Ovary (tissue), 3 donors: ENCODE measurements around the gene DLG1.

Source experiments
- POLR2A ChIP-seq: fragments of 450-650 bp; IDR thresholded peaks from one replicate; pipeline ENCODE4 v1.6.1; 2017; ENCODE audit warnings: antibody characterized with exemption, mild to moderate bottlenecking, moderate library complexity
- TF ChIP-seq, protein P1 (sequence below), 3 donors: fragments of 450-650 bp in 2 of 3; fragments of 200-600 bp in 1 of 3; IDR thresholded peaks; one replicate each; pipeline versions ENCODE4 v1.5.1 to v1.8.0; 2016 to 2022; ENCODE audit warnings: antibody characterized with exemption in 3 of 3, mild to moderate bottlenecking in 1 of 3
- donor health status: DM: no; HTN: no; CAD: no.

DNA sequence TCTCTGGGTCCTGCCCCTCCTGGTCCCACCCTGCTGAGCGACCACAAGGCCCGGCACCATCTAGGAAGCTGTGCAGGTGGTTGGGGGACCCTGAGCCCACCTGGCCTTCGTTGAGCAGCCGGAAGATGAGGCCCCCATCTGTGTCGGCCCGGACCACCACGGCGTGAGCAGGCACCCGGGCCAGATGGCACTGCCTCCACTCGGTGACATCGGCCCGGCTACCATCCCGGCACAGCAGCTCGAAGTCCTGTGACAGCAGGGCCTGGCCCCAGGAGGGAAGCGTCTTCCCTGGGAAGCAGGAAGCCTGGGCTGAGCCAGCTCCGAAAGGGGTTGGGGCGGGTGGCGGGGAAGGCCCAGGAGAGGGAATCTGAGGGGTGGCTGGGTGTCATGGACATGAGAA is 281.4 kb downstream of the DLG1 start:
- TF ChIP-seq POLR2A = no peak
- TF ChIP-seq, protein P1, sequence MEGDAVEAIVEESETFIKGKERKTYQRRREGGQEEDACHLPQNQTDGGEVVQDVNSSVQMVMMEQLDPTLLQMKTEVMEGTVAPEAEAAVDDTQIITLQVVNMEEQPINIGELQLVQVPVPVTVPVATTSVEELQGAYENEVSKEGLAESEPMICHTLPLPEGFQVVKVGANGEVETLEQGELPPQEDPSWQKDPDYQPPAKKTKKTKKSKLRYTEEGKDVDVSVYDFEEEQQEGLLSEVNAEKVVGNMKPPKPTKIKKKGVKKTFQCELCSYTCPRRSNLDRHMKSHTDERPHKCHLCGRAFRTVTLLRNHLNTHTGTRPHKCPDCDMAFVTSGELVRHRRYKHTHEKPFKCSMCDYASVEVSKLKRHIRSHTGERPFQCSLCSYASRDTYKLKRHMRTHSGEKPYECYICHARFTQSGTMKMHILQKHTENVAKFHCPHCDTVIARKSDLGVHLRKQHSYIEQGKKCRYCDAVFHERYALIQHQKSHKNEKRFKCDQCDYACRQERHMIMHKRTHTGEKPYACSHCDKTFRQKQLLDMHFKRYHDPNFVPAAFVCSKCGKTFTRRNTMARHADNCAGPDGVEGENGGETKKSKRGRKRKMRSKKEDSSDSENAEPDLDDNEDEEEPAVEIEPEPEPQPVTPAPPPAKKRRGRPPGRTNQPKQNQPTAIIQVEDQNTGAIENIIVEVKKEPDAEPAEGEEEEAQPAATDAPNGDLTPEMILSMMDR (IDR thresholded peaks at IDR 0.05) = no peak
